ENCODE results near the gene CFAP57. TPM values are rescaled to one million over a fixed set of nuclear protein-coding genes. Genes with fewer than 3 reads are reported as not detected.
A peak's percentile ranks its signal among the peaks of the same experiment; 100 is the strongest.

CFAP57 gene
- total RNA-seq, 4 donors from 2014 or later, result 2.1 to 5.6 (median 4.1) TPM

- Histone ChIP-seq H3K27ac (peak overlapping the region in 1 of 3 donors; percentile 40), H3K27me3 (no peaks in the 10 kb centered on the region), H3K36me3 (peaks cover 0 to 4% of the 10 kb centered on the region in 2 donors), H3K4me3 (replicated peaks in 1 of 3) (no peak overlapping the region), H3K9me3 (no peaks in the 10 kb centered on the region), H3K4me1 (peaks cover 8 to 26% of the 10 kb centered on the region in 2 donors)
- TF ChIP-seq POLR2A (IDR thresholded peaks at IDR 0.05), result no peak
- TF ChIP-seq, protein P1, sequence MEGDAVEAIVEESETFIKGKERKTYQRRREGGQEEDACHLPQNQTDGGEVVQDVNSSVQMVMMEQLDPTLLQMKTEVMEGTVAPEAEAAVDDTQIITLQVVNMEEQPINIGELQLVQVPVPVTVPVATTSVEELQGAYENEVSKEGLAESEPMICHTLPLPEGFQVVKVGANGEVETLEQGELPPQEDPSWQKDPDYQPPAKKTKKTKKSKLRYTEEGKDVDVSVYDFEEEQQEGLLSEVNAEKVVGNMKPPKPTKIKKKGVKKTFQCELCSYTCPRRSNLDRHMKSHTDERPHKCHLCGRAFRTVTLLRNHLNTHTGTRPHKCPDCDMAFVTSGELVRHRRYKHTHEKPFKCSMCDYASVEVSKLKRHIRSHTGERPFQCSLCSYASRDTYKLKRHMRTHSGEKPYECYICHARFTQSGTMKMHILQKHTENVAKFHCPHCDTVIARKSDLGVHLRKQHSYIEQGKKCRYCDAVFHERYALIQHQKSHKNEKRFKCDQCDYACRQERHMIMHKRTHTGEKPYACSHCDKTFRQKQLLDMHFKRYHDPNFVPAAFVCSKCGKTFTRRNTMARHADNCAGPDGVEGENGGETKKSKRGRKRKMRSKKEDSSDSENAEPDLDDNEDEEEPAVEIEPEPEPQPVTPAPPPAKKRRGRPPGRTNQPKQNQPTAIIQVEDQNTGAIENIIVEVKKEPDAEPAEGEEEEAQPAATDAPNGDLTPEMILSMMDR (IDR thresholded peaks at IDR 0.05), result no peak
- intact Hi-C loops (cut with DNase I), result no loop called here
- 90 to 91% methylated on average over 8 of the region's 8 CpGs for WGBS, 2 donors
- DNase-seq, result no peak
Observed at GRCh38 chr1:43274804-43275180, 102.7 kb downstream of the CFAP57 start.

DNA sequence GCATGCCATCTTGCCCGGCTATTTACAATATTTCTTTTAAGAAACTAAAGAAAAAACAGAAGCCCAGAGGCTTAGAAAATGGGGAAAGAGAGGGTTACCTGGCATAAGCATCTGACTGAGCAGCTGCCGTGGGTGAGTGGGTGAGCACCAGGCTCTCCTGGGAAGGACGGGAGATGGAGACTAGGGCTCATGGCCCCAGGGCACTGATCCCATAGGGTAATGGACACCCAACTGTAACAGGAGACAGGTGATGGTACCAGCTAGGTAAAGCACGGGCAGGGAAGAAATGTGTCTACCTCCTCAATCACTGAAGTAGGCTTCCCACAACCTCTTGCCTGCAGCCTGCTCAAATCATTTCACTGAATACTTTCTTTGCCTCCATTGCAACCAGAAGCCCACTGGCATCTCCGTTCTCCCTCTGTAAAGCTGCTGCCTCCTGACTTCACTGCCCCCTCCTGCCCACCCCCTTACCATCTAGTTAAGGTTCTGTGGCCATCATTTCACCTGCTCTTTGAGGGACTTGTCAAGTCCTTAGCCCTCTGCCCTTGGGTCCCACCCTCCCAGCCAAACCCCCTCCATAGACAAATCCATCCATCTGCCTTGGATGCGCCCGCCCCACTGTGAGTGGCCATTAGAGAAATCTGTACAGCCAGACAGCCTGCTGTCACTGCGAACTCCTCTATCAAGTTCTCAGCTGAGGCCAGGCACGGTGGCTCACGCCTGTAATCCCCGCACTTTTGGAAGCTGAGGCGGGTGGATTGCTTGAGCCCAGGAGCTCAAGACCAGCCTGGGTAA lies 103.9 kb downstream of the CFAP57 start:
- 73 to 78% methylated on average over 12 of the region's 12 CpGs for WGBS, 2 donors
- no peak for TF ChIP-seq POLR2A (IDR thresholded peaks at IDR 0.05)
- TF ChIP-seq, protein P1 (IDR thresholded peaks at IDR 0.05), result no peak
- DNase-seq, result no peak
- Histone ChIP-seq H3K9me3 (no peaks in the 10 kb centered on the region), H3K27ac (no peak overlapping the region), H3K4me3 (replicated peaks in 1 of 3) (no peak overlapping the region), H3K27me3 (no peaks in the 10 kb centered on the region), H3K4me1 (peaks cover under 1 to 20% of the 10 kb centered on the region in 2 donors), H3K36me3 (peaks cover 0 to 4% of the 10 kb centered on the region in 2 donors)
- intact Hi-C loops (cut with DNase I), result no loop called here

DNA sequence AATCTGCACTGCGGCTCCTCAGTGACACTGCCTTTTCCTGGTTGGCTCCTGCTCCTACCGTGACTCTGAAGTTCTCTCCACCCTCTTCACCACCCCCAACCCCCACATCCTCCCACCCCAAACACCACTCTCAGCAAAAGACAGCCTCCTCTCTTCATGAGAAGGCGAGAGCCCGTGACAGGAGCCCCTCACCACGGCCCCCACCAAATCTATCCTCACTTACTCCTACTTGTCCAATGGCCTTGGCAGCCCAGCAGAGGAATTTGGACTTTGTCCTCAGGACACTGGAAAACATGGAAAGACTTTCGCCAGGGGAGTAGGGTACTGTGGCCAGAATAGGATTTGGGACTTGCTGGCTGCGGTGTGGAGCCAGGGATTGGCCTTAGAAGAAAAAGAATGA lies 104.5 kb downstream of the CFAP57 start:
- Histone ChIP-seq H3K4me3 (replicated peaks in 1 of 3) (no peak overlapping the region), H3K9me3 (no peaks in the 10 kb centered on the region), H3K36me3 (peaks cover 0 to 4% of the 10 kb centered on the region in 2 donors), H3K27me3 (no peaks in the 10 kb centered on the region), H3K4me1 (peaks cover 0 to 13% of the 10 kb centered on the region in 2 donors), H3K27ac (no peak overlapping the region)
- 61% methylated on average over 7 of the region's 7 CpGs for WGBS, 2 donors
- no peak for TF ChIP-seq POLR2A (IDR thresholded peaks at IDR 0.05)
- TF ChIP-seq, protein P1 (IDR thresholded peaks at IDR 0.05), result no peak
- intact Hi-C loops (cut with DNase I), result no loop called here
- DNase-seq, result no peak

DNA sequence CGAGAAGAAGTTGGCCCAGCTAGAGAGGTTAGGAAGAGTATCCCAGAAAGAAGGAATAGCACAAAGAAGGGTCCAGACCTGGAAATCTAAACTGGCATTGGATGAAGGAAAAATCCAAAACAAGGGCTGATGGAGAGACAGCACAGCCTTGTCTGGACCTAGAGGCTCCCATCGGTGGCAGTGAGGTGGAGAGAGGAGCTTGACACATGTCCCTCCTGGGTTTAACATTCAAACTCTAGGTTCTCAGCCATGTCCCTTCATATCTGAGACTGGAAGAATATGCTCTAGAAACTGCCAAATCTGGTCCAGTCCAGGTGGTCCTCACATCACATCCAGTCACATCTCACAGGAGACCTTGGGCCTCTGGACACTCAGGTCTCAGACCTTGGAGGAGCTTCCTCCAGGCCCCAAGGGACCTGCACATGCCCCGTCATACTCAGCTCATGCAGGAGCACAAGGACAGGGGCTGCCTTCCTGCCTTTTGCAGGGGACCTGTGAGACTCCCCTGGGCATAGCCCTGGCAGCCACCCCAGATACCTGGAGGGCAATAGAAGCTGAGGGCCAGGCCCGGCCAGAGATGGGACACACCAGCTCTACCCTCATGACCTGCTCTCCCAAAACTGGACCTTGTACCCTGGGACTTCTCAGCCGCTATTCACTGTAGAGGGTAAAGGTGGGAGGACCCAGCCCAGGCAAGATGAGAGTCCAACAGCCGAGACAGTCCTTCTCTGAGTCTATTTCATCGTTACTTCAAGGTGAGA lies 105.2 kb downstream of the CFAP57 start:
- Histone ChIP-seq H3K4me3 (replicated peaks in 1 of 3) (no peak overlapping the region), H3K4me1 (peaks cover 0 to 10% of the 10 kb centered on the region in 2 donors), H3K9me3 (no peaks in the 10 kb centered on the region), H3K36me3 (peaks cover 0 to 4% of the 10 kb centered on the region in 2 donors), H3K27me3 (no peaks in the 10 kb centered on the region), H3K27ac (no peak overlapping the region)
- DNase-seq, result no peak
- no peak for TF ChIP-seq POLR2A (IDR thresholded peaks at IDR 0.05)
- TF ChIP-seq, protein P1 (IDR thresholded peaks at IDR 0.05), result no peak
- 90 to 94% methylated on average over 5 to 7 of the region's 7 CpGs for WGBS, 2 donors
- intact Hi-C loops (cut with DNase I), result no loop called here

- TF ChIP-seq, protein P1 (IDR thresholded peaks at IDR 0.05), result no peak
- no peak for TF ChIP-seq POLR2A (IDR thresholded peaks at IDR 0.05)
- intact Hi-C loops (cut with DNase I), result no loop called here
- Histone ChIP-seq H3K36me3 (no peaks in the 10 kb centered on the region), H3K27ac (no peak overlapping the region), H3K4me3 (replicated peaks in 1 of 3) (no peak overlapping the region), H3K27me3 (no peaks in the 10 kb centered on the region), H3K9me3 (no peaks in the 10 kb centered on the region), H3K4me1 (peaks cover 7 to 17% of the 10 kb centered on the region in 2 donors)
- no peak for DNase-seq
- 91 to 96% methylated on average over 5 of the region's 5 CpGs for WGBS, 2 donors
Observed at GRCh38 chr1:43279161-43279560, 107.0 kb downstream of the CFAP57 start.
